K562 (cell line): ENCODE data around the gene SLPI. TPM values are rescaled to one million over a fixed set of nuclear protein-coding genes. Genes with fewer than 3 reads are reported as not detected.

ENCODE experiments used
- ATAC-seq: fragments of 200-7000 bp; cut with Tn5 transposase; 3 replicates; pipeline ENCODE4 v1.9.1; 2020; ENCODE audit warnings: moderate library complexity
- BruUV-seq: library from RNA; stranded (reverse); fragments of 400-500 nt; replicated peaks from 2 replicates; lab custom pipeline; 2021; lab: Mats Ljungman, UMichigan
- CTCF ChIA-PET: fragments of 300-600 bp; formaldehyde crosslinking; extraction: SDS; loops from one replicate; lab custom pipeline; 2021; ENCODE audit warnings: low intra/inter-chr PET ratio; lab: Yijun Ruan, JAX
- POLR2A ChIA-PET: fragments of 300-600, 350-650 bp; sonication (Branson Sonifier 250); formaldehyde crosslinking; extraction: SDS; loops from one replicate; lab custom pipeline; 2021; ENCODE audit warnings: antibody characterized with exemption, inconsistent platforms; lab: Yijun Ruan, JAX
- DNase-seq, 4 experiments: peaks; one replicate each; pipeline versions ENCODE4 v3.0.0 to v3.0.0-alpha.2; 2011 to 2018; ENCODE audit warnings: low spot score in 3 of 4, mixed read lengths in 3 of 4; ENCODE audit errors: extremely low read depth in 1 of 4
- FAIRE-seq: peaks from 2 replicates; lab custom pipeline; 2011; peaks lifted over from hg19 to GRCh38; lab: Jason Lieb, UNC
- H2AFZ ChIP-seq: 2 replicates; pipeline ENCODE4 v1.6.0; 2011; ENCODE audit warnings: low read depth, low read length, control low read depth, inconsistent platforms
- H3K27ac ChIP-seq: fragments of 200-600 bp; 3 replicates; pipeline ENCODE4 v1.8.0; 2011; ENCODE audit warnings: low read depth, mild to moderate bottlenecking, control low read depth, inconsistent platforms, low read length, moderate library complexity, mixed read lengths; ENCODE audit errors: extremely low read depth
- H3K27me3 ChIP-seq, 2 experiments: fragments of 300-600 bp in 1 of 2; 2 replicates in 1 of 2; 3 replicates in 1 of 2; pipeline versions ENCODE4 v1.6.0 to v1.8.0; 2011; ENCODE audit warnings: inconsistent platforms in 2 of 2, low read length in 2 of 2, mild to moderate bottlenecking in 1 of 2, mixed read lengths in 1 of 2, moderate library complexity in 1 of 2; ENCODE audit not compliant: control insufficient read depth in 2 of 2, insufficient read depth in 2 of 2
- H3K36me3 ChIP-seq: fragments of 300-600 bp; 3 replicates; pipeline ENCODE4 v1.8.0; 2011; ENCODE audit warnings: mild to moderate bottlenecking, low read length, inconsistent platforms; ENCODE audit not compliant: control insufficient read depth, insufficient read depth
- H3K4me1 ChIP-seq, 2 experiments: fragments of 200-600 bp in 1 of 2; replicated peaks in 1 of 2; 2 replicates in 1 of 2; 3 replicates in 1 of 2; pipeline versions ENCODE4 v1.5.1 to v1.8.0; 2011; ENCODE audit warnings: inconsistent platforms in 2 of 2, low read length in 2 of 2, mild to moderate bottlenecking in 1 of 2, mixed read lengths in 1 of 2, moderate library complexity in 1 of 2; ENCODE audit not compliant: control insufficient read depth in 2 of 2, insufficient read depth in 2 of 2
- H3K4me2 ChIP-seq: 2 replicates; pipeline ENCODE4 v1.6.1; 2011; ENCODE audit warnings: low read length, control low read depth, inconsistent platforms, mixed read lengths; ENCODE audit not compliant: insufficient read depth
- H3K4me3 ChIP-seq: fragments of 200-600 bp; sonication (generic), shearing (Covaris generic); 2 replicates; pipeline ENCODE4 v1.5.1; 2016; ENCODE audit warnings: control low read depth, inconsistent platforms
- H3K79me2 ChIP-seq: fragments of 200-600 bp; 3 replicates; pipeline ENCODE4 v1.8.0; 2011; ENCODE audit warnings: low read length, inconsistent platforms; ENCODE audit not compliant: control insufficient read depth, insufficient read depth
- H3K9ac ChIP-seq, 2 experiments: 2 replicates each; pipeline versions ENCODE4 v1.6.0 to v1.6.1; 2011; ENCODE audit warnings: low read depth in 2 of 2, low read length in 2 of 2, control low read depth in 1 of 2, inconsistent platforms in 1 of 2, mild to moderate bottlenecking in 1 of 2, mixed read lengths in 1 of 2; ENCODE audit not compliant: insufficient read depth in 1 of 2
- H3K9me1 ChIP-seq: one replicate; pipeline ENCODE4 v1.6.0; 2011; ENCODE audit warnings: inconsistent platforms, mild to moderate bottlenecking, low read length, moderate library complexity; ENCODE audit not compliant: control insufficient read depth, insufficient read depth
- H3K9me3 ChIP-seq: replicated peaks from 2 replicates; pipeline ENCODE4 v1.5.1; 2011; ENCODE audit warnings: low read depth, low read length, inconsistent platforms; ENCODE audit not compliant: control insufficient read depth, insufficient read depth
- H4K20me1 ChIP-seq: replicated peaks from 2 replicates; pipeline ENCODE4 v1.6.1; 2011; ENCODE audit warnings: low read length, inconsistent platforms, mixed read lengths; ENCODE audit not compliant: control insufficient read depth, insufficient read depth
- ATF7 ChIP-seq: fragments of 450-650 bp; IDR thresholded peaks from 2 replicates; pipeline ENCODE4 v1.7.1; 2014; ENCODE audit warnings: mild to moderate bottlenecking, moderate library complexity
- E2F5 ChIP-seq: sonication (generic); formaldehyde crosslinking; IDR thresholded peaks from 2 replicates; pipeline ENCODE4 v1.8.0; 2022; ENCODE audit warnings: mild to moderate bottlenecking, missing genetic modification reagents
- RBM25 ChIP-seq: fragments of 200-400 bp; formaldehyde crosslinking; IDR thresholded peaks from 2 replicates; pipeline ENCODE4 v1.6.1; 2018; ENCODE audit warnings: low read length, low read depth, moderate library complexity; ENCODE audit not compliant: severe bottlenecking
- TAF1 ChIP-seq: IDR thresholded peaks from 2 replicates; pipeline ENCODE4 v1.6.1; 2011; ENCODE audit warnings: mild to moderate bottlenecking, low read length, moderate library complexity; ENCODE audit not compliant: insufficient read depth, control insufficient read depth, severe bottlenecking; ENCODE audit errors: extremely low read depth
- TCF7 ChIP-seq: sonication (generic); IDR thresholded peaks from 2 replicates; pipeline ENCODE4 v1.6.1; 2016; ENCODE audit warnings: antibody characterized with exemption, borderline replicate concordance
- ZNF175 ChIP-seq: fragments of 200-800 bp; sonication (Bioruptor generic); IDR thresholded peaks from 2 replicates; pipeline ENCODE4 v1.6.1; 2016; ENCODE audit warnings: low read depth, mild to moderate bottlenecking, missing genetic modification characterization, missing compliant biosample characterization
- WGBS: fragments of 100-300 bp; shearing (Covaris generic); methylation state at CpG from one replicate; pipeline ENCODE4 v1.1.6; 2016; ENCODE audit warnings: low coverage, mixed read lengths; ENCODE audit not compliant: insufficient coverage; ENCODE audit errors: missing lambda C conversion rate; 5-methylcytosine and 5-hydroxymethylcytosine counted together
- in situ Hi-C: fragments of 300-500 bp; cut with MboI; formaldehyde crosslinking; loops from 4 replicates; pipeline ENCODE4 v1.15.0; 2018; ENCODE audit warnings: inconsistent platforms, mixed read lengths
- intact Hi-C: fragments of 100-400 bp; cut with micrococcal nuclease; formaldehyde crosslinking; loops from 2 replicates; pipeline ENCODE4 v1.14.2; 2022
- polyA plus RNA-seq, 8 experiments: library from polyadenylated mRNA; depleted of rRNA in 4 of 8; stranded (reverse) in 5 of 8; unstranded in 3 of 8; fragments of >200 nt; fragmentation: Nextera tagmentation in 2 of 8; fragmentation: Illumina TruSeq in 1 of 8; extraction: Ambion mirVana in 2 of 8; extraction: Trizol in 1 of 8; gene quantifications; 2 replicates each; pipeline versions ENCODE4 v1.2.1 to v1.2.3, GENCODE V29; 2011 to 2014; ENCODE audit warnings: inconsistent platforms in 1 of 8, missing spikeins in 1 of 8
- total RNA-seq, 7 experiments: library from RNA; depleted of rRNA in 6 of 7; stranded (reverse); fragments of >200 nt in 6 of 7; fragmentation: Illumina TruSeq in 2 of 7; extraction: Trizol in 2 of 7; gene quantifications; 2 replicates each; pipeline versions ENCODE4 v1.2.1 to v1.2.3, GENCODE V29; 2011 to 2021; ENCODE audit warnings: low replicate concordance in 1 of 7

Gene SLPI
- total and polyA plus RNA-seq, 9 of the 15 experiments (the other 6 are each of a cell fraction or from before 2014, with no cell fraction given) = 0.78 TPM; not detected in 8

DNA sequence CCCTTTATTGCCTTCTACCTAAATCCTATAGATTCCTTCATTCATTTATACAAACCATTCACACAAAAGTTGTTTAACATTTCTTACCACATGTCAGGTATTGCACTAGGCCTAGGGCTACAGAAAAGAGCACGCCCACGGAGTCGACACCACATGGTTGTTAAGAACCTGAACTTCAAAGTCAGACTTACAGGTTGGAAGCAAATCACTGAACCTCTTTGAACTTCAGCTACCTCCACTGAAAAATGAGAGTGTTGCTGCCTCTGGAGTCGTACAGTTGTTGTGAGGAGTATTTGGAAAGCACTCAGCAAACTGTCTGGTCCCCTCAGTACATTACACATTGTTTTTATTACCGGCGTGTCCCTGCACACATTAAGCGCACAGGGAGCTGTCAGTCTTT lies 3.3 kb upstream of the SLPI start:
- POLR2A ChIA-PET = no interaction called here
- intact Hi-C loops = no loop called here
- FAIRE-seq = no peak
- in situ Hi-C loops = no loop called here
- peaks cover 0 to 5% of the 10 kb centered on the region in 2 experiments; a peak in 2 of 5 replicates for H3K27me3 ChIP-seq
- no peak for DNase-seq
- ATAC-seq = no peak
- no peaks in the 10 kb centered on the region for H3K36me3 ChIP-seq
- no peak overlapping the region for H3K4me3 ChIP-seq
- no peaks in the 10 kb centered on the region for H3K9me3 ChIP-seq
- H3K79me2 ChIP-seq = no peaks in the 10 kb centered on the region
- no peak overlapping the region for H3K9ac ChIP-seq
- H3K27ac ChIP-seq = no peak overlapping the region
- H3K4me1 ChIP-seq = no peaks in the 10 kb centered on the region
- no peak overlapping the region for H3K4me2 ChIP-seq
- H4K20me1 ChIP-seq = no peaks in the 10 kb centered on the region; the same call in 1 of the 2 replicates
- no peaks in the 10 kb centered on the region for H3K9me1 ChIP-seq
- no peak overlapping the region for H2AFZ ChIP-seq
- WGBS = 3% methylated on average over 7 of the region's 7 CpGs
- CTCF ChIA-PET = no interaction called here
- no peak for TF ChIP-seq TCF7
- no peak for TF ChIP-seq TAF1
- no peak for TF ChIP-seq ZNF175 (CRISPR knock-in tag)
- TF ChIP-seq, all 486 proteins: peak for 0
- BruUV-seq = no TSS peak

- no peak overlapping the region for H2AFZ ChIP-seq
- in situ Hi-C loops = no loop called here
- ChIA-PET CTCF (no interaction called here), POLR2A (no interaction called here)
- FAIRE-seq (no peak), DNase-seq (no peak), ATAC-seq (no peak)
- no peak overlapping the region for H3K4me2 ChIP-seq
- no peak overlapping the region for H3K27ac ChIP-seq
- no peak overlapping the region for H3K4me3 ChIP-seq
- no peaks in the 10 kb centered on the region for H3K36me3 ChIP-seq
- no peaks in the 10 kb centered on the region for H3K9me3 ChIP-seq
- BruUV-seq = no TSS peak
- intact Hi-C loops = no loop called here
- H3K27me3 ChIP-seq = peaks cover 0 to 5% of the 10 kb centered on the region in 2 experiments; a peak in 2 of 5 replicates
- no peaks in the 10 kb centered on the region for H3K4me1 ChIP-seq
- no peaks in the 10 kb centered on the region; the same call in 1 of the 2 replicates for H4K20me1 ChIP-seq
- 4% methylated on average over 3 of the region's 3 CpGs for WGBS
- no peaks in the 10 kb centered on the region for H3K9me1 ChIP-seq
- H3K79me2 ChIP-seq = no peaks in the 10 kb centered on the region
- H3K9ac ChIP-seq = no peak overlapping the region
- TF ChIP-seq RBM25 = no peak
- TF ChIP-seq E2F5 = no peak
- TF ChIP-seq ATF7 = no peak
These were observed 2.8 kb upstream of the SLPI start for GRCh38 chr20:45257161-45257560.
